Measurements from ENCODE around the gene CTNNA3.

GRCh38 chr10:67402620-67403019 is 293.4 kb downstream of the CTNNA3 start:
- TF ChIP-seq CTCF (IDR thresholded peaks at IDR 0.05) (no peak), POLR2A (IDR thresholded peaks at IDR 0.05) (no peak)

Measured in testis (tissue), 2 donors.